ENCODE measurements around the gene PTPRT. TPM values are rescaled to one million over a fixed set of nuclear protein-coding genes. Genes with fewer than 3 reads are reported as not detected.

PTPRT gene
- total and polyA plus RNA-seq, 10 of the 15 experiments (the other 5 are each of a cell fraction or from before 2014, with no cell fraction given), result not detected

- no peaks in the 10 kb centered on the region for H4K20me1 ChIP-seq (ENCODE audit: control insufficient read depth, insufficient read depth)
- H3K27me3 ChIP-seq (replicated peaks in 1 of 2; ENCODE audit: control insufficient read depth in 2 of 2, insufficient read depth in 2 of 2, low read length in 1 of 2), result no peaks in the 10 kb centered on the region
- no peak overlapping the region for H3K4me2 ChIP-seq (ENCODE audit: control insufficient read depth, insufficient read depth)
- ChIA-PET POLR2A (no interaction called here), SMC1A (ENCODE audit: uncharacterized antibody, unreplicated experiment) (no interaction called here), RAD21 (ENCODE audit: unreplicated experiment) (interaction anchor here (1.1 kb wide), 1 partner anchor 310 kb away, joined by 3 read pairs; no protein-coding TSS in a partner anchor), CTCF (interaction anchor here (0.6 kb wide), 2 partner anchors 28 to 415 kb away, joined by 3 to 4 read pairs; no protein-coding TSS in a partner anchor)
- no peak overlapping the region for H3K4me3 ChIP-seq
- H3K9ac ChIP-seq (ENCODE audit: control insufficient read depth, insufficient read depth, low read length), result no peak overlapping the region
- no TSS peak for BruUV-seq (replicated peaks)
- DNase-seq (ENCODE audit: low read depth, low spot score) (no peak), FAIRE-seq (no peak), ATAC-seq (no peak)
- H3K36me3 ChIP-seq (ENCODE audit: control insufficient read depth in 2 of 2, insufficient read depth in 2 of 2, low read length in 1 of 2), result no peaks in the 10 kb centered on the region
- no peak overlapping the region for H2AFZ ChIP-seq (ENCODE audit: control insufficient read depth, low read depth, low read length)
- H3K79me2 ChIP-seq (ENCODE audit: control insufficient read depth, insufficient read depth, low read length), result no peaks in the 10 kb centered on the region
- in situ Hi-C loops (cut with MboI) (no loop called here), intact Hi-C loops (cut with micrococcal nuclease; ENCODE audit: unreplicated experiment) (no loop called here)
- no peak overlapping the region for H3K27ac ChIP-seq (ENCODE audit: control insufficient read depth, insufficient read depth)
- whole genome bisulfite sequencing (ENCODE audit: insufficient coverage, insufficient replicate concordance, low lambda C conversion rate, missing lambda C conversion rate), result 13% methylated on average over 6 of the region's 6 CpGs
- H3K9me3 ChIP-seq (replicated peaks; ENCODE audit: control insufficient read depth, insufficient read depth, low read length), result no peaks in the 10 kb centered on the region
- H3K4me1 ChIP-seq (ENCODE audit: control insufficient read depth, insufficient read depth, low read length), result no peaks in the 10 kb centered on the region
- TF ChIP-seq NR2C1 (IDR thresholded peaks at IDR 0.05) (no peak), TAF1 (IDR thresholded peaks at IDR 0.05; ENCODE audit: borderline replicate concordance, low read depth, low read length) (no peak), MEF2B (IDR thresholded peaks at IDR 0.05; ENCODE audit: partially characterized antibody, poor library complexity, severe bottlenecking) (no peak), SUPT20H (IDR thresholded peaks at IDR 0.05; ENCODE audit: borderline replicate concordance, control insufficient read depth, low read depth, low read length) (no peak), RUNX3 (IDR thresholded peaks at IDR 0.05; ENCODE audit: low read length) (no peak), SKIL (IDR thresholded peaks at IDR 0.05; ENCODE audit: low read depth, poor library complexity, severe bottlenecking) (no peak), ZBTB11 (CRISPR knock-in tag; IDR thresholded peaks at IDR 0.05) (no peak), KAT2A (conservative IDR thresholded peaks at IDR 0.05; ENCODE audit: control insufficient read depth, low read depth, low read length) (no peak), POLR2AphosphoS5 (IDR thresholded peaks at IDR 0.05; ENCODE audit: low read length) (no peak), ZNF687 (IDR thresholded peaks at IDR 0.05) (no peak), MTA3 (IDR thresholded peaks at IDR 0.05; ENCODE audit: borderline replicate concordance, low read length) (no peak), HDAC6 (IDR thresholded peaks at IDR 0.05; ENCODE audit: unreplicated experiment) (no peak), IRF3 (IDR thresholded peaks at IDR 0.05) (no peak)
These were observed 186.3 kb downstream of the PTPRT start for GRCh38 chr20:43003318-43003944.
